Keratinocyte (primary cell): ENCODE measurements around the gene SUN1.

ENCODE experiments used
- CTCF ChIP-seq, 3 experiments: IDR thresholded peaks in 1 of 3; conservative IDR thresholded peaks in 1 of 3; optimal IDR thresholded peaks in 1 of 3; 2 replicates in 2 of 3; 3 replicates in 1 of 3; pipeline versions ENCODE3 to v1.5.1; 2011; ENCODE audit warnings: low read length in 3 of 3, mild to moderate bottlenecking in 3 of 3, moderate library complexity in 2 of 3, control low read depth in 1 of 3, inconsistent platforms in 1 of 3; ENCODE audit not compliant: insufficient read depth in 2 of 3; ENCODE audit errors: extremely low read depth in 1 of 3
- EZH2 ChIP-seq: IDR thresholded peaks from one replicate; pipeline ENCODE4 v1.6.1; 2012; ENCODE audit warnings: inconsistent platforms, mild to moderate bottlenecking, low read length, moderate library complexity

- TF ChIP-seq CTCF (optimal IDR thresholded peaks at IDR 0.05 in 1 of 3, IDR thresholded peaks at IDR 0.05 in 1 of 3, conservative IDR thresholded peaks at IDR 0.05 in 1 of 3; ENCODE audit: extremely low read depth in 1 of 3, insufficient read depth in 2 of 3, low read length in 3 of 3) (peak; percentile 83 to 86 (median 86)), EZH2 (no peak)
Observed at GRCh38 chr7:786472-787255, 45.6 kb upstream of the SUN1 start.
